Adrenal gland (tissue), 12 donors: ENCODE measurements around the gene MYH7. TPM values are rescaled to one million over a fixed set of nuclear protein-coding genes. Genes with fewer than 3 reads are reported as not detected.
A peak's percentile ranks its signal among the peaks of the same experiment; 100 is the strongest.

Experiments
- DNase-seq, 7 donors: peaks; one replicate each; pipeline ENCODE4 v3.0.0-alpha.2; 2019 to 2020
- H3K27ac ChIP-seq, 5 donors: fragments of 200-600 bp; sonication (generic) in 4 of 5; 1 replicate in 3 of 5; 2 replicates in 2 of 5; pipeline versions ENCODE4 v1.5.1 to v1.8.0; 2016 to 2020; ENCODE audit warnings: mild to moderate bottlenecking in 1 of 5
- H3K27me3 ChIP-seq: fragments of 200-600 bp; 2 replicates; pipeline ENCODE4 v1.8.0; 2021
- H3K36me3 ChIP-seq, 2 donors: fragments of 200-600 bp; replicated peaks in 1 of 2; 1 replicate in 1 of 2; 2 replicates in 1 of 2; pipeline versions ENCODE4 v1.5.1 to v1.8.0; 2018 to 2022
- H3K4me1 ChIP-seq, 2 donors: fragments of 200-600 bp; replicated peaks in 1 of 2; 1 replicate in 1 of 2; 2 replicates in 1 of 2; pipeline versions ENCODE4 v1.5.1 to v1.8.0; 2018 to 2021
- H3K4me3 ChIP-seq, 4 donors: fragments of 200-600 bp; sonication (generic) in 3 of 4; one replicate each; pipeline ENCODE4 v1.5.1; 2016 to 2018
- H3K9me3 ChIP-seq, 3 donors: fragments of 200-600 bp; sonication (generic) in 1 of 3; replicated peaks in 1 of 3; 1 replicate in 2 of 3; 2 replicates in 1 of 3; pipeline versions ENCODE4 v1.5.1 to v1.8.0; 2016 to 2021
- CTCF ChIP-seq, 6 experiments: fragments of 450-650 bp in 4 of 6; fragments of 200-600 bp in 2 of 6; sonication (generic) in 1 of 6; IDR thresholded peaks; 1 replicate in 5 of 6; 2 replicates in 1 of 6; pipeline versions ENCODE4 v1.5.1 to v1.8.0; 2016 to 2021; ENCODE audit warnings: antibody characterized with exemption in 6 of 6, mild to moderate bottlenecking in 2 of 6, moderate library complexity in 1 of 6
- POLR2A ChIP-seq, 2 donors: fragments of 450-650 bp; IDR thresholded peaks; one replicate each; pipeline ENCODE4 v1.6.1; 2017; ENCODE audit warnings: antibody characterized with exemption in 2 of 2, mild to moderate bottlenecking in 2 of 2, moderate library complexity in 1 of 2
- WGBS, 4 donors: extraction: QIAGEN DNeasy Blood & Tissue Kit in 2 of 4; methylation state at CpG; one replicate each; pipeline versions ENCODE4 v1.1.5 to v1.1.7; 2013 to 2017; 5-methylcytosine and 5-hydroxymethylcytosine counted together
- intact Hi-C, 2 donors: fragments of 100-400 bp; cut with DNase I; formaldehyde crosslinking; loops; one replicate each; pipeline versions ENCODE4 v1.14.1 to v1.15.0; 2022 to 2023
- polyA plus RNA-seq, 3 donors: library from polyadenylated mRNA; stranded (reverse); fragments of 200-250 nt in 2 of 3; fragments of 350-450 nt in 1 of 3; fragmentation: Illumina TruSeq in 1 of 3; extraction: RNeasy Lipid Tissue Mini Kit (QIAGEN cat#74804) in 1 of 3; gene quantifications; one replicate each; pipeline ENCODE4 v1.2.3, GENCODE V29; 2013 to 2014
- total RNA-seq, 9 donors: library from RNA; depleted of rRNA in 4 of 9; stranded (reverse); fragments of >200 nt in 4 of 9; fragments of 120-200 nt in 1 of 9; fragmentation: NEBNext Ultra II Directional in 1 of 9; extraction: Animal tissue kit (Norgen Biotek cat#: 25700) in 1 of 9; gene quantifications; one replicate each; pipeline versions ENCODE4 v1.1.0 to v1.2.4, GENCODE V29; 2013 to 2023
- donor health status: healthy with polysubstance abuse.
- donor health status: Bipolar disorder and iron deficiency.
- donor health status: DM: yes; HTN: yes; CAD: no.
- donor health status: DM: no; HTN: no; CAD: no.
- donor health status: DM: no; HTN: no; CAD: no.
- donor health status: DM: yes; HTN: yes; CAD: no.

The MYH7 gene
- total and polyA plus RNA-seq, 12 donors = 0.06 to 7.1 (median 0.64) TPM; not detected in 4

GRCh38 chr14:23381871-23382270, 53.6 kb downstream of the MYH7 start:
- H3K9me3 ChIP-seq = no peaks in the 10 kb centered on the region
- intact Hi-C loops = no loop called here
- no peaks in the 10 kb centered on the region for H3K27me3 ChIP-seq
- DNase-seq = no peak
- WGBS, 4 donors = 48 to 58% (median 53%) methylated on average over 3 of the region's 3 CpGs
- no peak overlapping the region for H3K4me3 ChIP-seq
- TF ChIP-seq CTCF (IDR thresholded peaks at IDR 0.05) (no peak), POLR2A (IDR thresholded peaks at IDR 0.05) (no peak)
- H3K36me3 ChIP-seq = no peaks in the 10 kb centered on the region
- no peak overlapping the region for H3K27ac ChIP-seq
- H3K4me1 ChIP-seq = no peaks in the 10 kb centered on the region

GRCh38 chr14:23380976-23381375, 54.5 kb downstream of the MYH7 start:
- WGBS, 4 donors = 58 to 86% (median 68%) methylated on average over 4 of the region's 4 CpGs
- Histone ChIP-seq H3K4me1 (no peaks in the 10 kb centered on the region), H3K27ac (no peak overlapping the region), H3K27me3 (no peaks in the 10 kb centered on the region), H3K9me3 (no peaks in the 10 kb centered on the region), H3K36me3 (no peaks in the 10 kb centered on the region), H3K4me3 (no peak overlapping the region)
- intact Hi-C loops = no loop called here
- no peak for DNase-seq
- no peak for TF ChIP-seq POLR2A (IDR thresholded peaks at IDR 0.05)
- TF ChIP-seq CTCF (IDR thresholded peaks at IDR 0.05) = no peak

- DNase-seq = no peak
- no peaks in the 10 kb centered on the region for H3K27me3 ChIP-seq
- no peak overlapping the region for H3K27ac ChIP-seq
- H3K36me3 ChIP-seq = no peaks in the 10 kb centered on the region
- whole genome bisulfite sequencing, 4 donors = 45 to 68% (median 51%) methylated on average over 14 to 16 of the region's 16 CpGs
- H3K4me1 ChIP-seq = no peaks in the 10 kb centered on the region
- no peaks in the 10 kb centered on the region for H3K9me3 ChIP-seq
- TF ChIP-seq POLR2A (IDR thresholded peaks at IDR 0.05) (no peak), CTCF (IDR thresholded peaks at IDR 0.05) (no peak)
- no peak overlapping the region for H3K4me3 ChIP-seq
- intact Hi-C loops = no loop called here
These were observed 55.1 kb downstream of the MYH7 start for GRCh38 chr14:23380197-23380914.

GRCh38 chr14:23379366-23380196, 55.9 kb downstream of the MYH7 start:
- intact Hi-C loops = loop anchor here in 1 of 2 donors (2.0 to 5.0 kb wide), 2 partner anchors 51 to 112 kb away; no protein-coding TSS in a partner anchor
- DNase-seq = peak; percentile 33 to 63 (median 49)
- H3K4me1 ChIP-seq = no peaks in the 10 kb centered on the region
- WGBS, 4 donors = 18 to 53% (median 41%) methylated on average over 3 to 12 of the region's 12 CpGs
- H3K9me3 ChIP-seq = no peaks in the 10 kb centered on the region
- TF ChIP-seq CTCF (IDR thresholded peaks at IDR 0.05) = peak; percentile 68 to 87 (median 80)
- no peak for TF ChIP-seq POLR2A (IDR thresholded peaks at IDR 0.05)
- no peak overlapping the region for H3K27ac ChIP-seq
- no peaks in the 10 kb centered on the region for H3K27me3 ChIP-seq
- no peaks in the 10 kb centered on the region for H3K36me3 ChIP-seq
- H3K4me3 ChIP-seq = no peak overlapping the region
